Amniotic epithelial cell (primary cell): ENCODE data around the gene EBF4.

ENCODE experiments used
- DNase-seq: peaks from one replicate; pipeline ENCODE4 v3.0.0-alpha.2; 2010; ENCODE audit warnings: low read depth

The EBF4 gene, protein sequence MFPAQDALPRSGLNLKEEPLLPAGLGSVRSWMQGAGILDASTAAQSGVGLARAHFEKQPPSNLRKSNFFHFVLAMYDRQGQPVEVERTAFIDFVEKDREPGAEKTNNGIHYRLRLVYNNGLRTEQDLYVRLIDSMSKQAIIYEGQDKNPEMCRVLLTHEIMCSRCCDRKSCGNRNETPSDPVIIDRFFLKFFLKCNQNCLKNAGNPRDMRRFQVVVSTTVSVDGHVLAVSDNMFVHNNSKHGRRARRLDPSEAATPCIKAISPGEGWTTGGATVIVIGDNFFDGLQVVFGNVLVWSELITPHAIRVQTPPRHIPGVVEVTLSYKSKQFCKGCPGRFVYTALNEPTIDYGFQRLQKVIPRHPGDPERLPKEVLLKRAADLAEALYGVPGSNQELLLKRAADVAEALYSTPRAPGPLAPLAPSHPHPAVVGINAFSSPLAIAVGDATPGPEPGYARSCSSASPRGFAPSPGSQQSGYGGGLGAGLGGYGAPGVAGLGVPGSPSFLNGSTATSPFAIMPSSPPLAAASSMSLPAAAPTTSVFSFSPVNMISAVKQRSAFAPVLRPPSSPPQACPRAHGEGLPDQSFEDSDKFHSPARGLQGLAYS

DNA sequence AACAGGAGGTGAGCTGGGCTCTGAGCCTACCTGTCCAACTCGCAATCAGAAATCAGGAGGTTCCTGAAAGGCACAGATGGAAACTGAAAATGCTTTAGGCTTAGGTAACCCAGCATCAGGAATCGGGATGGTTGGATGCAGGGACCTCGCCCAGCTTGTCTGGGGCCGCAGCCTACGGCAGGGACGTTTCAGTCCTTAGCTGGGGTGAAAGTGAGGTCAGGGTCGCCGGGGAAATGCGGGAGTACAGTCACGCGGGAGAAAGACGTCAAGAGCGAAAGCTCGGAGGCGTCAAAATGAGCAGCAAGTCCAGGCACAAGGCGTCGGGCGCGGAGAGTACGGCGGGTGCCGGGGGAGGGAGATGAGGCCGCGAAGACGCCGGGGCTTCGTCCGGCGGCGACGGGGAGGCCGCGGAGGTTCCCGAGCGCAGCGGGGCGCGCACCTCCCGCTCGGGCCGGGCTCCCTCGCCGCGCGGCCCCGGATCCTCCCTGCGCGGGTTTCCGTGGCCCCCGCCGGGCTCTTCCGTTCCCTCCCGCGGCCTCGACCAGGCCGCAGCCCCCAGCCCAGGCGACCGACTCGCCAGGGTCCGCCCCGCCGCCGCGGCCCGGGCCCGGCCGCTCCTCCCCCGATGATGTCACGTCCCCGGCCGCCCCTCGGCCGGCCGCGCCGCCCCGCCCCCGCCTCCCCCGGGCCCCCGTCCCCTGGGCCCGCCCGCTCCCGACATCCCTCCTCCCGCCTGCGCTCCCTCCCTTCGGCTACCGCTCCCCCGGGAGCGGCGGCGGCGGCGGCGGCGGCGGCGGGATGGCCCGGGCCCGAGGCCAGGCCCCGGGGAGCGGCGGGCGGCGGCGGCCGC lies at the start of gene EBF4:
EBF4 (plus strand) TSS at position 745 of the 850 bp plus-strand sequence. CDS start 866 bp downstream, outside the sequence.
- DNase-seq = peak; percentile 10

DNA sequence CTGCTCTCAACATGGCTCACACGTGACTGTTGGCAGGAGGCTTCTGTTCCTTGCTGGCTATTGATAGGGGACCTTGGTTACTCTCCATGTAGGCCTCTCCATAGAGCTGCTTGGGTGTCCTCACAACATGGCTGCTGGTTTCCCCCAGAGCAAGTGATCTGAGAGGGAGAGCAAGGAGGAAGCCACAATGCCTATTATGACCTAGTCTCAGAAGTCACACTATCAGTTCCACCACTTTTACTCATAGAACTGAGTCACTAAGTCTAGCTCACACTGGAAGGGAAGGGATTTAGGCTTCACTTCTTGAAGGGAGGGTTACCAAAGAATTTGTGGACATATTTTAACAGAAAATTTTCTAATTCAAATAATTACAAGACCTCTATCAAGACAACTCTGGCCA lies 48.9 kb upstream of the EBF4 start:
- no peak for DNase-seq

DNA sequence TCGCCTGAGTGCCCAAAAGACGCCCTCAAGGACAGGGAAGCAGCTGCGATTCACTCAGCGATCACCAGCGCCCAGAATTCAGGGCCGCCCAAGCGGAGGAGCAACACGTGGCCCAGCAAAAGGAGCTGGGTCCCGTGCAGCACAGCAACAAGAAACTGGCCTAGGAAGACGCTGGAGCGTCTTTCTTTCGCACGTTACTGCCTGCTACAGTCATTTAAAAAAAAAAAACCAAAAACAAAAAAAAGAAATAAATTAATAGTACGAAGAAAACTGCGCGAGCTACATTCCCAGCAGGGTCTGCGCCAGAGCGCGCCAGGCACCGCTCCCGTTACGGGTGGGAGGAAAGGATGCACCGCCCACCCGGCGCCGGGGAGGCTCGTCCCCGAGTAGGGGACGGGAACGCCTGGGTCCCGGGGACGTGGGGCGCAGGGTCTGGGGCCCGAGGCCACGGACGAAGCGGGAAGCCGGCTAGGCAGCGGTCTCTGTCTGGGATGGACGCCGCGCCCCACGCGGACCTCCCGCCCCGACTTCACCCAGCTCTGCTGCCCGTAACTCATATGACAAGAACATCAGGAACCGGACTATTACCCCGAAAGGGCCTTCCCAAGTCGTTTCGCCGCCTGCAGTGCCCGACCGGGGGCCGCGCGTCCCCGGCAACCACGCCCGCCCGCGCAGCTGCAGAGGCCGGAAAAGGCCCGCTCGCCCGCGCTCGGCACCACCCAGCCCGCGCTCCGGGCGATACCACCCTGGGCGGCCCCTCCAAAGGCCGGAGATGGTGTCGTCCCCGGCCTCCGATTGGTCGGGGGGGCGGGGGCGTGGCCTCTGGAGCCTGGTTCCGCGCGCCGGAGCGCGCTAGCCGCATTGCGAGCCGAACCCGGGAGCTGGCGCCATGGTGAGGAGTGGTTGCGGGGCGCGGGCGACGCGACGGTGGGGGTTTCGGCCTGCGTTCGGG lies 40.5 kb upstream of the EBF4 start, which contains the start of gene NOP56:
NOP56 (plus strand) TSS at position 861 of the 952 bp plus-strand sequence; CDS start at position 890, 29 bp downstream.
- peak; percentile 79 for DNase-seq

DNA sequence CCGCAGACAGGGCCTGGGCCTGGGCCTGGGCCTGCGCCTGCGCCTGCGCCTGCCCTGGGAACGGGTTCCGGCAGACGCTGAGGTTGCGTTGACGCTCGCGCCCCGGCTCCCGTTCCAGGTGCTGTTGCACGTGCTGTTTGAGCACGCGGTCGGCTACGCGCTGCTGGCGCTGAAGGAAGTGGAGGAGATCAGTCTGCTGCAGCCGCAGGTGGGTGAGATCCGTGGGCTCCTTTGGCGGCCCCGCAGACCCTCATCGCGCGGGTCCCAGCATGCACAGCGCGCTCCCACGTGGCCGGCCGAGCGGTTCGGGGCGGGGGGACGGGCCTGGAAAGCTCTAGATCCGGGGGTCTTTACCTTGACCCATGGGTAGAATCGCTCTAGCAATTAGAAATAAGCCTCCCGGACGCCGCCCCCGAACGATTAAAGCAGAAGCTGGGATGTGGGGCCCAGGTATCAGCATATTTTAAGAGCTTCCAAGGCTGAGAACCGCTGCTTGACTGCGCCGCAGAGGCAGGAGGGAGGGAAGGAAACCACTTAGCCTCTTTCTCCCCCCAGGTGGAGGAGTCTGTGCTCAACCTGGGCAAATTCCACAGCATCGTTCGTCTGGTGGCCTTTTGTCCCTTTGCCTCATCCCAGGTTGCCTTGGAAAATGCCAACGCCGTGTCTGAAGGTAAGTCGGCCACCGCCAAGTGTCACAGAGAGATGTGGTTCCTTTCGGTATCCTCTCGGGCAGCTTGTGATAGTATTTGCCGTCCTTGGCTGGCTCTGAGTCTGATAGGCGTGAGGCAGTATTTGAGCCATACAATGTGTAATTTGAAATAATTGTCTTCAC lies 39.6 kb upstream of the EBF4 start:
- peak; percentile 23 for DNase-seq

DNA sequence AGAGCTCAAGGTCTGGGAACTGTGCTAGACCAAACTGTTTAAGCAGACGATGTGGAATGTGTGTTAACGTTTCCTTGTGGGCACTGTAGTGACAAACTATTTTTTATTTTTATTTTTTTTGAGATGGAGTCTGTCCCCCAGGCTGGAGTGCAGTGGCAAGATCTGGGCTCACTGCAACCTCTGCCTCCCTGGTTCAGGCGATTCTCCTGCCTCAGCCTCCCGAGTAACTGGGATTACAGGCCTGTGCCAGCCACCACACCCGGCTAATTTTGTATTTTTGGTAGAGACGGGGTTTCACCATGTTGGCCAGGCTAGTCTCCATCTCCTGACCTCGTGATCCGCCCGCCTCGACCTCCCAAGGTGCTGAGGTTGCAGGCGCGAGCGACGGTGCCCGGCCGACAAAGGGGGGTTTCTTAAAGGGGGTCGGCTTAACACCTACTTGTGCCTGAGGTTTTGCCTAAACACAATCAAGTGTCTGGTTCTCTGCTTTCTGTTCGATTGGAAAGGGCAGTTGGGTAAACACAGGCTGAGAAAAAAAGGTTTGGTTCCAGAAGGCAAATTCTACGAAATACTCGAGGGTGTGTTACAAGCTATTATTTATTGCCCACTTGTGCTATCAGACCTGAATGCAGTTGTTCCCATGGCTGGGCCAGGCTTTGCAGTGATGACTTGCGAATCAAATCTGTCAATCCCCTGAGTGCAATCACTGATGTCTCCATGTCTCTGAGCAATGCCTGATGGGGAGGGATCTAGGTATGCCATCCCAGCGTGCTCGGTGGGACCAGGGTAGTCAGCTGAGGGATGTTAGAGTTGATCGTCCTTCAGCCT lies 38.8 kb upstream of the EBF4 start:
- DNase-seq = no peak

DNA sequence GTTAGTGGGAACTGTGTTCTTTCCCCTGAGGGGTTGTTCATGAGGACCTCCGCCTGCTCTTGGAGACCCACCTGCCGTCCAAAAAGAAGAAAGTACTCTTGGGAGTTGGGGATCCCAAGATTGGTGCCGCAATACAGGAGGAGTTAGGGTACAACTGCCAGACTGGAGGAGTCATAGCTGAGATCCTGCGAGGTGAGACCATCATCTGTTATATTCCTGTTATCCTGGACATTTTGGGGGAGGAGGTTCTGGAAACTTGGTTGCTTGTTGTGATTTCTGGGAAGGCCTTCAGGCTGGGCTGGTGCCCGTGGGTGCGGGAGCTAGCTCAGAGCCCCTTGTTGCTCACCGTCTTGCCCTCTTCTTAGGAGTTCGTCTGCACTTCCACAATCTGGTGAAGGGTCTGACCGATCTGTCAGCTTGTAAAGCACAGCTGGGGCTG lies 38.2 kb upstream of the EBF4 start:
- no peak for DNase-seq

DNA sequence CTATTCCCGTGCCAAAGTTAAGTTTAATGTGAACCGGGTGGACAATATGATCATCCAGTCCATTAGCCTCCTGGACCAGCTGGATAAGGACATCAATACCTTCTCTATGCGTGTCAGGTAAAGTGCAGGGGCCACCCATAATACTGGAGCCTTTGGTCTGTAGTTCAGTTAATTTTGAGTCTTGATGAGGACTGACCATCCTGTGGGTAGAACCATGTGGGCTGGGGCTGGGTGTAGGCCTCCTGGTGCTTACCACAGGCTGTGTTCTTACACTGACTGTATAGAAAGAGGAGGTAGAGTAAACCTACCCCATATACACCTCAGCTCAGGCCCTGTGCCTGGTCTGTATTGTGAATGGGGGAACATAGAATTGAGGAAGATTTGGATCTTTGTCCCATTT lies 37.7 kb upstream of the EBF4 start:
- DNase-seq = no peak

DNA sequence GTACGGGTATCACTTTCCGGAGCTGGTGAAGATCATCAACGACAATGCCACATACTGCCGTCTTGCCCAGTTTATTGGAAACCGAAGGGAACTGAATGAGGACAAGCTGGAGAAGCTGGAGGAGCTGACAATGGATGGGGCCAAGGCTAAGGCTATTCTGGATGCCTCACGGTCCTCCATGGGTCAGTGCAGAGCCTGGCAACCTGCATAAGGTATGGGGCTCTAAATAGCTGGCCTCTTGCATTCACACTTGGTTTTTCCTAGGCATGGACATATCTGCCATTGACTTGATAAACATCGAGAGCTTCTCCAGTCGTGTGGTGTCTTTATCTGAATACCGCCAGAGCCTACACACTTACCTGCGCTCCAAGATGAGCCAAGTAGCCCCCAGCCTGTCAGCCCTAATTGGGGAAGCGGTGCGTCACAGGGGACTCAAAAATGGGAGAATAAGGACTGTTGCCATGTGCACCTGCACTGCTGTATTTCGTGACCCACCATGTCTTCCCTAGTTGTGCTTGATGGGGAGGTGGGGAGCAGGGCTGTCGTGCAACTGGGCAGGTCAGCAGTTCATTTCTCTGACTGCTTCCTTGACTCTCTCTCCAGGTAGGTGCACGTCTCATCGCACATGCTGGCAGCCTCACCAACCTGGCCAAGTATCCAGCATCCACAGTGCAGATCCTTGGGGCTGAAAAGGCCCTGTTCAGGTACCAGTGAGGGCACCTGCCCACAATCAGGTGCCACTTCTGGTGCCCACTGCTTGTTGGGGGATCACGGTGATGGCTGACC lies 37.1 kb upstream of the EBF4 start:
- no peak for DNase-seq

DNA sequence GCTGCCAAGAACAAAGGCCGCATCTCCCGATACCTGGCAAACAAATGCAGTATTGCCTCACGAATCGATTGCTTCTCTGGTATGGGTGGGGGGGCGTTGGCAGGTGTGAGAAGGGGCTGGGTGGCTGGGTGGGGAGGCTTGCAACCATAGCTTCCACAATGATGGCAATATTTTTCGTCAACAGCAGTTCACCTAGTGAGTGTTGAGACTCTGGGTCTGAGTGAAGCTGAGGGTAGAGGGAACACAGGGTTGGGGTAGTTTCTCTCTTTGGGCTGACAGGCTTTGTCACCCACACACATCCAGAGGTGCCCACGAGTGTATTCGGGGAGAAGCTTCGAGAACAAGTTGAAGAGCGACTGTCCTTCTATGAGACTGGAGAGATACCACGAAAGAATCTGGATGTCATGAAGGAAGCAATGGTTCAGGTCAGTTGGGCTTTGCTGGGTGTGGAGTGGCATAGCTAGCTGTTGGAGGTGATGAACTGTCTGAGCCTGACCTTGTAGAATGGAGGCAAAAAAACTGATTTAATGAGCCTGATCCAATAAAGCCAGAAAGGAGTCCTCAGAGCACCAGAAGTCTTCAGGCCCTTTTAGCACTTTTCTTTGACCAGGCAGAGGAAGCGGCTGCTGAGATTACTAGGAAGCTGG lies 36.0 kb upstream of the EBF4 start:
- no peak for DNase-seq

DNA sequence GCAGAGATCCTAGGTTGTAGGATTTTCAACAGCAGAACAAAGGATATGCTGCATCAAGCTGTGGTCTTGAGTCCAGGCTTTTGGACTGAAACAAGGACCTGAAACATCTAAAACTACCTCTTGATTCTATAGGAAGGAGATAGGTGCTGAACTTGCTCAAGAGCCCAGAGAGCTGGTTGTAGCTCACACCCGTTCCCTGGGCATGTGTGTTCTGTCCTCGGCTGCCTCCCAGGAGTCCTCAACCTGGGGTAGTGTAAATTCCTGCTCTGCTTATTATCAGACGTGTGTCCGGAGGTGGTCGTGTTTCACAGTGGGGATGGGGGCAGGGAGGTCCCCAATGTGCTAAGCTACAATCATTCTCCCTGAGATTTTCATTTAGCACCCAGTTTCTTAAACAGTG lies 35.3 kb upstream of the EBF4 start:
- no peak for DNase-seq

DNA sequence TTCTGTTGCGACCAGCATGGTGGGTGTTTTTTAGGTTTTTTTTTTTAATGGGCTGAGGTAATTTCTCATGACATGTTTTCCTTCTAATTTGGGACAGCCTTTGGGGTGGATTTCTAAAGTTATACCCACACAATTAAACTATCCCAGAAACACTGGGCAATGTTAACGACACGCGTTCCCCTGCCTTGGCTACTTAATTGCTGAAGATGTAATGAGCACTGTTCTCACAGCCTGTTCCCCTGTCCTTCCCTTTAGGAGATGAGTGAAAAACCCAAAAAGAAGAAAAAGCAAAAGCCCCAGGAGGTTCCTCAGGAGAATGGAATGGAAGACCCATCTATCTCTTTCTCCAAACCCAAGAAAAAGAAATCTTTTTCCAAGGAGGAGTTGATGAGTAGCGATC lies 34.9 kb upstream of the EBF4 start:
- no peak for DNase-seq

DNA sequence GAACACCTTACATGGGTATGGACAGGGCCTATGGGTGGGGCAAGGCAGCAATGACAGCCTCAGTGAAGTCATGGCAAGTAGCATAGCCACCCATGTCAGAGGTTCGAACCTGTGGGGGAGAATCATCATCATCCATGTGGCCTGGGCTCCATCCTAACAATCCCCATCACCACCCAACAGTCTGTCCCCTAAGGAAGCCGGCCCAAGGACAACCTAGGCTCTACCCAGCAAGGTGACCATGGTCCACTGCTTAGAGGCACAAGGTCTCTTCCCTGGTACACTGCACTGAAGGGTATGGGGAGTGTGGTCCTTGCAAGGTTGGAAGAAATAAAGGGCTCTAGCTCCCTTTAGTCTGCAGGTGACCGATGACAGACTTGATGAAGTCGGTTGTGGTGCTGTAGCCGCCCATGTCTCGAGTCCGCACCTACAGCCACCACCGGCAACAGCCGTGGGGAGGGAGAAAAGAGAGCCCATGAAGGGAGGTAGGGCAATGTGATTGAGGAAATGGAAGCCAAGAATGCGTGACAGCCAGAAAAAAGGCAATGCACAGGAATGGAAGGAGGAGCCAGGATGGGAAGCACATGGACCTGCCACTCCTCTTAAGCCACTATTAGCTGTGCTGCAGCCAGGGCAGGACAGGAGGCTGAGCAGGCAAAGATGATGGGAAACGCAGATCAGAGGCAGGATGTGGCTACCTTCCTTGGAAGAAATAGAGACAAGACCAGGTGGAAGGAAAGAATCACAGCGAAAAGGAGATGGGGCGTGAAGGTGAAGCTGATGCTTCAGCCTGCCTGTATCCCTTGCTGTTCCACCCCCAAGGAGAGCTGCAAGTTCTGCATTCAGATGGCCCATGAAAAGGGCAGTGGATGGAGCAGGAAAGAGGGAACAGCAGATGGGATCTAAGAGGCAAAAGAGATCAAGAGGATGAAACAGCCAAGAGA lies 33.9 kb upstream of the EBF4 start:
- no peak for DNase-seq

DNA sequence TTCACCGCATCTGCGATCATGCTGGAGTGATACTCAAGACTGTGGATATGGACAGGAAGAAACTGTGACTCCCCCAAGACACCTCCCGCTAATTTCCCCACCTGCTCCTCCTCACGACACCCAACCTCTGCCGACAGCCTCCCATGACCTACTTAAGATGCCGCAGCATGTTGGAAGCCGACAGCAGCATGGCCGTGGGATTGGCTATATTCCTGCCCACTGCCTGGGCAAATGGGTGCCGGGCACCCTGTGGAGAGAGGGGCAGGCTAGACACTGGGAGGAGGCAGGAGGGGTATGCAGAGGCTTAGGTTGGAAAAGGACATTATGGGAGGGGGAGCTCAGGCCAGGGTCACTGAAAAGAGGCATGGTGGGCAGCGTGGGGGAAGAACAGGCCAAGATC lies 33.0 kb upstream of the EBF4 start:
- no peak for DNase-seq

DNA sequence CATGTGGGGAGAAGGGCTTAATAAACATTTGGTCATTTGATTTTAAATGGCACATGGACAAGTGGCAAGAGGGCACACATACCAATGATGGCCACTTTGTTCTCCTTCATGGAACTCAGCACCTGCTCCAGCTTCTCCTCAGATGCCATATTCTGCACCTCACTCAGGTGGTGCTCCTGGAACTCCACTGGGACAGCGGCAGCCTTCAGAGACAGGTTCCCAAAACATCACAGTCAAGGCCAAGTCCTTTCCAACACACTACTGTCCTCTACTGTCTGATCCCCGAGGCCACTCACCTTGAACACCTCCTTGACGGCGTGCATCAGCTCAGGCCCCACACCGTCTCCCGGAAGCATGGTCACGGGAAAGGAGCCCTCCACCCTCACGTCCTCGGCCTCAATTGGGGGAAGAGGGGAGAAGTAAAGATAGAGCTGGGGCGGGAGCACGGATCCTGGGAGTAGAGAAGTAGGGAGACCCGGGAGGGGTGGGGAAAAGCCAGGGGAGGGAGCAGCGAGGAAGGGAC lies 29.2 kb upstream of the EBF4 start:
- DNase-seq = no peak

DNA sequence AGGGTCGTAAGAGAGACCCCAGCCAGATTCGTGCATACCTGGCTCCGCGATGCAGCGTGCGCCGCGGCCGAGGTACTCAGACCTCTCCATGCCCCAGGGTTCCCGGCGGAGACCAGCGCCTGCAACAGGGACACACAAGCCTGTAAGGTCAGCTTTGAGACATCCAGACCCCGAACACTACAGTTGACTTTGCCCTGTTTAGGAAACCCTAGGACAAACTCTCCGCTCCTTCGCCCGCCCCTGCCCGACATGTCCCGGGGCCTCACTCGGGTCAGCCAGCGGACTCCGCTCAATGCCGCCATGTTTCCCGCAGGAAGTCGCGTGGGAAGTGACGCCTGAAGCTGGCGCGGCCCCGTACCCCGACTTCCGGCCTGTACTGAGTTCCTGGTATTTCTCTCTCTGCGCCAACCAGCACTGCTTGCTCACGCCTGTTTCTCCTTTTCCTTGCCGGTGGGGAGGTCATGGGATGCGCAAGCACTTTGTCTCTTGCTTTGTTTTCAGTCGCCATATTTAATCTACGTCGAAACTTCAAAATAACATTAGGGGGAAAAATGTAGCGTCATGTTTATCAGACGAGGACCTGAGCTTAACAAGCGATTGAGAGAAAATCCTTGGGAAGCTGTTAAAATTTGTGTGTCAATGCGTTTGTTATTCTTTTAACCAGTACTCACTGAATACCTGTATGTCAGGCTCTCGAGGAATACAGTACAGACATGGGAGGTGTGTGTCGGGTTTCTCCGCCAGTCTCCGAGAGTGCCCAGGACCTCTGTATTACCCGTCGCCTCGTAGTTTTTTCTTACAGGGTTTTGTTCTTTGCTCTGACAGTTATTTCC lies 28.5 kb upstream of the EBF4 start, which contains the start of gene IDH3B:
IDH3B (minus strand) TSS at position 330 of the 833 bp plus-strand sequence; CDS start at position 302, 28 bp downstream.
- DNase-seq = peak; percentile 96

DNA sequence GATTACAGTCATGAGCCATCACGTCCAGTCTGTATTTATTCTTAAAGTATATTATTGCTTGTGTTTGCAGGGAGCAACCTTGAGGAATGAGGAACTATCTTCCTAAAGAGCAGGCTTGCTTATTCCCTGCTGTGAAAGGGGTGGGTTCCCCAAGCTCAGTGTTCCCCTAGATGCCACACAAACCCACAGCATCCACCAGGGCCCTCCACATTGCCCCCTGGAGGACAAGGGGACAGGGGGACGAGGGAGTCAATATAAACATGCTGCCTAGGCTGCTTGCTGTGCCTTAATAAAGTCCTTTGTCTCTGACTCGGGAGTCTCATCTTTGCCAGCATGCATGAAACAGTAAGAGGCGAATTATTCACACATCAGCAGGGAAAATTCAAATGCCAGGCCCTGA lies 20.6 kb upstream of the EBF4 start:
- DNase-seq = no peak
